ENCODE results near the gene ABL2.

Gene ABL2

GRCh38 chr1:179169616-179170467, 59.6 kb downstream of the ABL2 start:
- H3K4me1 ChIP-seq (ENCODE audit: control insufficient read depth, insufficient read depth, low read length), result no peaks in the 10 kb centered on the region
- no peaks in the 10 kb centered on the region for H3K27me3 ChIP-seq (ENCODE audit: control insufficient read depth in 1 of 2, insufficient read depth in 2 of 2, low read length in 2 of 2)
- no peak overlapping the region for H3K9ac ChIP-seq (ENCODE audit: low read length in 2 of 2)
- H3K27ac ChIP-seq (ENCODE audit: low read length), result no peak overlapping the region
- no peaks in the 10 kb centered on the region for H3K36me3 ChIP-seq (ENCODE audit: control insufficient read depth in 2 of 2, insufficient read depth in 2 of 2, low read length in 2 of 2)
- no peaks in the 10 kb centered on the region for H3K9me3 ChIP-seq (ENCODE audit: control insufficient read depth in 2 of 2, low read length in 2 of 2)
- no peak overlapping the region for H3K4me3 ChIP-seq (ENCODE audit: low read length in 2 of 2)

- H3K27me3 ChIP-seq (ENCODE audit: control insufficient read depth in 1 of 2, insufficient read depth in 2 of 2, low read length in 2 of 2), result no peaks in the 10 kb centered on the region
- no peaks in the 10 kb centered on the region for H3K36me3 ChIP-seq (ENCODE audit: control insufficient read depth in 2 of 2, insufficient read depth in 2 of 2, low read length in 2 of 2)
- no peak overlapping the region for H3K4me3 ChIP-seq (ENCODE audit: low read length in 2 of 2)
- H3K9me3 ChIP-seq (ENCODE audit: control insufficient read depth in 2 of 2, low read length in 2 of 2), result no peaks in the 10 kb centered on the region
- no peaks in the 10 kb centered on the region for H3K4me1 ChIP-seq (ENCODE audit: control insufficient read depth, insufficient read depth, low read length)
- no peak overlapping the region for H3K9ac ChIP-seq (ENCODE audit: low read length in 2 of 2)
- no peak overlapping the region for H3K27ac ChIP-seq (ENCODE audit: low read length)
Observed at GRCh38 chr1:179168536-179168935, 60.9 kb downstream of the ABL2 start.

- H3K4me1 ChIP-seq (ENCODE audit: control insufficient read depth, insufficient read depth, low read length), result no peaks in the 10 kb centered on the region
- no peak overlapping the region for H3K27ac ChIP-seq (ENCODE audit: low read length)
- H3K27me3 ChIP-seq (ENCODE audit: control insufficient read depth in 1 of 2, insufficient read depth in 2 of 2, low read length in 2 of 2), result no peaks in the 10 kb centered on the region
Observed at GRCh38 chr1:179167955-179168354, 61.5 kb downstream of the ABL2 start.

GRCh38 chr1:179167418-179167777, 62.1 kb downstream of the ABL2 start:
- Histone ChIP-seq H3K27me3 (ENCODE audit: control insufficient read depth in 1 of 2, insufficient read depth in 2 of 2, low read length in 2 of 2) (no peaks in the 10 kb centered on the region), H3K27ac (ENCODE audit: low read length) (no peak overlapping the region), H3K4me1 (ENCODE audit: control insufficient read depth, insufficient read depth, low read length) (no peaks in the 10 kb centered on the region), H3K36me3 (ENCODE audit: control insufficient read depth in 2 of 2, insufficient read depth in 2 of 2, low read length in 2 of 2) (no peaks in the 10 kb centered on the region), H3K4me3 (ENCODE audit: low read length in 2 of 2) (no peak overlapping the region), H3K9ac (ENCODE audit: low read length in 2 of 2) (no peak overlapping the region), H3K9me3 (ENCODE audit: control insufficient read depth in 2 of 2, low read length in 2 of 2) (no peaks in the 10 kb centered on the region)

More at GRCh38 chr1:179167955-179168354, 61.5 kb downstream of the ABL2 start:
- Histone ChIP-seq H3K9me3 (ENCODE audit: control insufficient read depth in 2 of 2, low read length in 2 of 2) (no peaks in the 10 kb centered on the region), H3K4me3 (ENCODE audit: low read length in 2 of 2) (no peak overlapping the region), H3K36me3 (ENCODE audit: control insufficient read depth in 2 of 2, insufficient read depth in 2 of 2, low read length in 2 of 2) (no peaks in the 10 kb centered on the region), H3K9ac (ENCODE audit: low read length in 2 of 2) (no peak overlapping the region)

- no peaks in the 10 kb centered on the region for H3K4me1 ChIP-seq (ENCODE audit: control insufficient read depth, insufficient read depth, low read length)
- no peak overlapping the region for H3K4me3 ChIP-seq (ENCODE audit: low read length in 2 of 2)
- H3K27me3 ChIP-seq (ENCODE audit: control insufficient read depth in 1 of 2, insufficient read depth in 2 of 2, low read length in 2 of 2), result no peaks in the 10 kb centered on the region
- H3K9me3 ChIP-seq (ENCODE audit: control insufficient read depth in 2 of 2, low read length in 2 of 2), result no peaks in the 10 kb centered on the region
- no peak overlapping the region for H3K9ac ChIP-seq (ENCODE audit: low read length in 2 of 2)
- H3K36me3 ChIP-seq (ENCODE audit: control insufficient read depth in 2 of 2, insufficient read depth in 2 of 2, low read length in 2 of 2), result no peaks in the 10 kb centered on the region
- no peak overlapping the region for H3K27ac ChIP-seq (ENCODE audit: low read length)
Observed at GRCh38 chr1:179166663-179167417, 62.6 kb downstream of the ABL2 start.

- H3K9me3 ChIP-seq (ENCODE audit: control insufficient read depth in 2 of 2, low read length in 2 of 2), result no peaks in the 10 kb centered on the region
- H3K4me1 ChIP-seq (ENCODE audit: control insufficient read depth, insufficient read depth, low read length), result no peaks in the 10 kb centered on the region
- no peaks in the 10 kb centered on the region for H3K27me3 ChIP-seq (ENCODE audit: control insufficient read depth in 1 of 2, insufficient read depth in 2 of 2, low read length in 2 of 2)
- H3K36me3 ChIP-seq (ENCODE audit: control insufficient read depth in 2 of 2, insufficient read depth in 2 of 2, low read length in 2 of 2), result no peaks in the 10 kb centered on the region
- H3K27ac ChIP-seq (ENCODE audit: low read length), result no peak overlapping the region
- H3K9ac ChIP-seq (ENCODE audit: low read length in 2 of 2), result no peak overlapping the region
- no peak overlapping the region for H3K4me3 ChIP-seq (ENCODE audit: low read length in 2 of 2)
Observed at GRCh38 chr1:179164494-179164893, 65.0 kb downstream of the ABL2 start.

- no peaks in the 10 kb centered on the region for H3K36me3 ChIP-seq (ENCODE audit: control insufficient read depth in 2 of 2, insufficient read depth in 2 of 2, low read length in 2 of 2)
- no peak overlapping the region for H3K9ac ChIP-seq (ENCODE audit: low read length in 2 of 2)
- no peaks in the 10 kb centered on the region for H3K27me3 ChIP-seq (ENCODE audit: control insufficient read depth in 1 of 2, insufficient read depth in 2 of 2, low read length in 2 of 2)
- H3K4me3 ChIP-seq (ENCODE audit: low read length in 2 of 2), result no peak overlapping the region
- no peaks in the 10 kb centered on the region for H3K9me3 ChIP-seq (ENCODE audit: control insufficient read depth in 2 of 2, low read length in 2 of 2)
- no peak overlapping the region for H3K27ac ChIP-seq (ENCODE audit: low read length)
- no peaks in the 10 kb centered on the region for H3K4me1 ChIP-seq (ENCODE audit: control insufficient read depth, insufficient read depth, low read length)
Observed at GRCh38 chr1:179156708-179157107, 72.8 kb downstream of the ABL2 start.

GRCh38 chr1:179156026-179156425, 73.5 kb downstream of the ABL2 start:
- Histone ChIP-seq H3K9ac (ENCODE audit: low read length in 2 of 2) (no peak overlapping the region), H3K27ac (ENCODE audit: low read length) (no peak overlapping the region), H3K36me3 (ENCODE audit: control insufficient read depth in 2 of 2, insufficient read depth in 2 of 2, low read length in 2 of 2) (no peaks in the 10 kb centered on the region), H3K27me3 (ENCODE audit: control insufficient read depth in 1 of 2, insufficient read depth in 2 of 2, low read length in 2 of 2) (no peaks in the 10 kb centered on the region), H3K4me1 (ENCODE audit: control insufficient read depth, insufficient read depth, low read length) (no peaks in the 10 kb centered on the region), H3K4me3 (ENCODE audit: low read length in 2 of 2) (no peak overlapping the region), H3K9me3 (ENCODE audit: control insufficient read depth in 2 of 2, low read length in 2 of 2) (no peaks in the 10 kb centered on the region)

GRCh38 chr1:179155615-179156014, 73.9 kb downstream of the ABL2 start:
- Histone ChIP-seq H3K4me1 (ENCODE audit: control insufficient read depth, insufficient read depth, low read length) (no peaks in the 10 kb centered on the region), H3K9me3 (ENCODE audit: control insufficient read depth in 2 of 2, low read length in 2 of 2) (no peaks in the 10 kb centered on the region), H3K27ac (ENCODE audit: low read length) (no peak overlapping the region), H3K4me3 (ENCODE audit: low read length in 2 of 2) (no peak overlapping the region), H3K9ac (ENCODE audit: low read length in 2 of 2) (no peak overlapping the region), H3K27me3 (ENCODE audit: control insufficient read depth in 1 of 2, insufficient read depth in 2 of 2, low read length in 2 of 2) (no peaks in the 10 kb centered on the region), H3K36me3 (ENCODE audit: control insufficient read depth in 2 of 2, insufficient read depth in 2 of 2, low read length in 2 of 2) (no peaks in the 10 kb centered on the region)

GRCh38 chr1:179154437-179154836, 75.0 kb downstream of the ABL2 start:
- Histone ChIP-seq H3K4me3 (ENCODE audit: low read length in 2 of 2) (no peak overlapping the region), H3K36me3 (ENCODE audit: control insufficient read depth in 2 of 2, insufficient read depth in 2 of 2, low read length in 2 of 2) (no peaks in the 10 kb centered on the region), H3K27me3 (ENCODE audit: control insufficient read depth in 1 of 2, insufficient read depth in 2 of 2, low read length in 2 of 2) (no peaks in the 10 kb centered on the region), H3K4me1 (ENCODE audit: control insufficient read depth, insufficient read depth, low read length) (no peaks in the 10 kb centered on the region), H3K27ac (ENCODE audit: low read length) (no peak overlapping the region), H3K9me3 (ENCODE audit: control insufficient read depth in 2 of 2, low read length in 2 of 2) (no peaks in the 10 kb centered on the region), H3K9ac (ENCODE audit: low read length in 2 of 2) (no peak overlapping the region)

GRCh38 chr1:179153217-179153616, 76.3 kb downstream of the ABL2 start:
- no peak overlapping the region for H3K27ac ChIP-seq (ENCODE audit: low read length)
- H3K27me3 ChIP-seq (ENCODE audit: control insufficient read depth in 1 of 2, insufficient read depth in 2 of 2, low read length in 2 of 2), result no peaks in the 10 kb centered on the region
- no peaks in the 10 kb centered on the region for H3K4me1 ChIP-seq (ENCODE audit: control insufficient read depth, insufficient read depth, low read length)
- H3K9me3 ChIP-seq (ENCODE audit: control insufficient read depth in 2 of 2, low read length in 2 of 2), result no peaks in the 10 kb centered on the region
- no peaks in the 10 kb centered on the region for H3K36me3 ChIP-seq (ENCODE audit: control insufficient read depth in 2 of 2, insufficient read depth in 2 of 2, low read length in 2 of 2)
- H3K4me3 ChIP-seq (ENCODE audit: low read length in 2 of 2), result no peak overlapping the region
- H3K9ac ChIP-seq (ENCODE audit: low read length in 2 of 2), result no peak overlapping the region
